ENCODE data around the gene PCDH9. TPM values are rescaled to one million over a fixed set of nuclear protein-coding genes. Genes with fewer than 3 reads are reported as not detected.

Gene PCDH9
- total and polyA plus RNA-seq, 2 experiments from 2014 or later = 0.31 to 0.52 TPM

DNA sequence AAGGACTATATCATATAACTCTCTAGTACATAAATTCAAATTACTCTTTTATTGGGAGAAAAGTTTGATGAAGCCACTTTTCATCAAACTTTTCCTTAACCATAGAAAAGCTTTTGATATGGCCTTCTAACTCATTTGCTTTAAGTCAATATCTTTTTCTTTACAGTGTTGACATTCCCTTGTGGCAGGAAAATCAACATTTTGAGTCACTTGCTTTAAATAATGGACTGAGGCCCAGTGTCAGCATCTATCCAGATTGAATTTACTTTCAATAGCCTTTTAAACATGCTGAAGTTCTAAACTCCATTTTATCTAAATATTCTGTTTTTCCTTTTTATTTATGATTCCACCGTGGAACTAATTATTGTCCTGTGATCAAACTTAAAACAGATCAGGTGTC lies 62.7 kb downstream of the PCDH9 start:
- H2AFZ ChIP-seq = no peak overlapping the region
- Mint-ChIP-seq H3K27me3 (ENCODE audit: insufficient read depth, low read depth, poor library complexity) (no peaks in the 10 kb centered on the region), H3K4me3 (no peak overlapping the region), H3K27ac (no peak overlapping the region), H3K9me3 (no peaks in the 10 kb centered on the region), H3K4me1 (no peaks in the 10 kb centered on the region), H3K36me3 (ENCODE audit: low read depth) (no peaks in the 10 kb centered on the region)
- H3K9me2 ChIP-seq (ENCODE audit: insufficient read depth) = no peaks in the 10 kb centered on the region
- DNase-seq (ENCODE audit: low spot score) = no peak
- H3K4me2 ChIP-seq = no peak overlapping the region
- no peaks in the 10 kb centered on the region for H3F3A ChIP-seq (replicated peaks; ENCODE audit: low read depth)
- TF ChIP-seq STAT1 (IDR thresholded peaks at IDR 0.05; ENCODE audit: unreplicated experiment) = no peak
- TF ChIP-seq, protein P1, sequence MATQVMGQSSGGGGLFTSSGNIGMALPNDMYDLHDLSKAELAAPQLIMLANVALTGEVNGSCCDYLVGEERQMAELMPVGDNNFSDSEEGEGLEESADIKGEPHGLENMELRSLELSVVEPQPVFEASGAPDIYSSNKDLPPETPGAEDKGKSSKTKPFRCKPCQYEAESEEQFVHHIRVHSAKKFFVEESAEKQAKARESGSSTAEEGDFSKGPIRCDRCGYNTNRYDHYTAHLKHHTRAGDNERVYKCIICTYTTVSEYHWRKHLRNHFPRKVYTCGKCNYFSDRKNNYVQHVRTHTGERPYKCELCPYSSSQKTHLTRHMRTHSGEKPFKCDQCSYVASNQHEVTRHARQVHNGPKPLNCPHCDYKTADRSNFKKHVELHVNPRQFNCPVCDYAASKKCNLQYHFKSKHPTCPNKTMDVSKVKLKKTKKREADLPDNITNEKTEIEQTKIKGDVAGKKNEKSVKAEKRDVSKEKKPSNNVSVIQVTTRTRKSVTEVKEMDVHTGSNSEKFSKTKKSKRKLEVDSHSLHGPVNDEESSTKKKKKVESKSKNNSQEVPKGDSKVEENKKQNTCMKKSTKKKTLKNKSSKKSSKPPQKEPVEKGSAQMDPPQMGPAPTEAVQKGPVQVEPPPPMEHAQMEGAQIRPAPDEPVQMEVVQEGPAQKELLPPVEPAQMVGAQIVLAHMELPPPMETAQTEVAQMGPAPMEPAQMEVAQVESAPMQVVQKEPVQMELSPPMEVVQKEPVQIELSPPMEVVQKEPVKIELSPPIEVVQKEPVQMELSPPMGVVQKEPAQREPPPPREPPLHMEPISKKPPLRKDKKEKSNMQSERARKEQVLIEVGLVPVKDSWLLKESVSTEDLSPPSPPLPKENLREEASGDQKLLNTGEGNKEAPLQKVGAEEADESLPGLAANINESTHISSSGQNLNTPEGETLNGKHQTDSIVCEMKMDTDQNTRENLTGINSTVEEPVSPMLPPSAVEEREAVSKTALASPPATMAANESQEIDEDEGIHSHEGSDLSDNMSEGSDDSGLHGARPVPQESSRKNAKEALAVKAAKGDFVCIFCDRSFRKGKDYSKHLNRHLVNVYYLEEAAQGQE (IDR thresholded peaks at IDR 0.05; ENCODE audit: unreplicated experiment) = no peak
- no peak overlapping the region for H3K4me3 ChIP-seq
- no peaks in the 10 kb centered on the region for H4K20me1 ChIP-seq (replicated peaks; ENCODE audit: insufficient read depth)
- no peaks in the 10 kb centered on the region for H3K79me2 ChIP-seq (replicated peaks; ENCODE audit: insufficient read depth)
- H3K4me1 ChIP-seq (ENCODE audit: insufficient read depth) = no peaks in the 10 kb centered on the region
- H3K27me3 ChIP-seq (ENCODE audit: insufficient read depth) = no peaks in the 10 kb centered on the region
- no peaks in the 10 kb centered on the region for H3K36me3 ChIP-seq (ENCODE audit: insufficient read depth)
- no peak overlapping the region for H3K27ac ChIP-seq (ENCODE audit: low read depth)
- ATAC-seq = no peak

GRCh38 chr13:67161176-67161575 lies 69.0 kb downstream of the PCDH9 start:
- Histone ChIP-seq H3K79me2 (replicated peaks; ENCODE audit: insufficient read depth) (no peaks in the 10 kb centered on the region), H4K20me1 (replicated peaks; ENCODE audit: insufficient read depth) (no peaks in the 10 kb centered on the region), H3F3A (replicated peaks; ENCODE audit: low read depth) (no peaks in the 10 kb centered on the region), H3K4me3 (no peak overlapping the region), H3K9me2 (ENCODE audit: insufficient read depth) (no peaks in the 10 kb centered on the region), H3K27ac (ENCODE audit: low read depth) (no peak overlapping the region), H3K4me2 (no peak overlapping the region), H3K36me3 (ENCODE audit: insufficient read depth) (no peaks in the 10 kb centered on the region), H3K4me1 (ENCODE audit: insufficient read depth) (no peaks in the 10 kb centered on the region), H2AFZ (no peak overlapping the region), H3K27me3 (ENCODE audit: insufficient read depth) (no peaks in the 10 kb centered on the region)
- H3K36me3 Mint-ChIP-seq (ENCODE audit: low read depth) = no peaks in the 10 kb centered on the region
- H3K4me3 Mint-ChIP-seq = no peak overlapping the region
- H3K4me1 Mint-ChIP-seq = 0 out of 3 replicates have a peak, but pooled peaks cover under 1% of the 10 kb centered on the region
- H3K9me3 Mint-ChIP-seq = no peaks in the 10 kb centered on the region
- H3K27ac Mint-ChIP-seq = no peak overlapping the region
- ATAC-seq (no peak), DNase-seq (ENCODE audit: low spot score) (no peak)
- H3K27me3 Mint-ChIP-seq (ENCODE audit: insufficient read depth, low read depth, poor library complexity) = no peaks in the 10 kb centered on the region
- TF ChIP-seq CREB1 (CRISPR knock-in tag; IDR thresholded peaks at IDR 0.05; ENCODE audit: low read depth) (no peak), JUNB (IDR thresholded peaks at IDR 0.05; ENCODE audit: unreplicated experiment) (no peak), EZH2 (IDR thresholded peaks at IDR 0.05; ENCODE audit: low read depth, unreplicated experiment) (no peak), ZNF114 (CRISPR knock-in tag; IDR thresholded peaks at IDR 0.05) (no peak), ZNF331 (CRISPR knock-in tag; IDR thresholded peaks at IDR 0.05; ENCODE audit: low read depth) (no peak)
- TF ChIP-seq, protein P1 (IDR thresholded peaks at IDR 0.05; ENCODE audit: unreplicated experiment) = no peak
- TF ChIP-seq, protein P2, sequence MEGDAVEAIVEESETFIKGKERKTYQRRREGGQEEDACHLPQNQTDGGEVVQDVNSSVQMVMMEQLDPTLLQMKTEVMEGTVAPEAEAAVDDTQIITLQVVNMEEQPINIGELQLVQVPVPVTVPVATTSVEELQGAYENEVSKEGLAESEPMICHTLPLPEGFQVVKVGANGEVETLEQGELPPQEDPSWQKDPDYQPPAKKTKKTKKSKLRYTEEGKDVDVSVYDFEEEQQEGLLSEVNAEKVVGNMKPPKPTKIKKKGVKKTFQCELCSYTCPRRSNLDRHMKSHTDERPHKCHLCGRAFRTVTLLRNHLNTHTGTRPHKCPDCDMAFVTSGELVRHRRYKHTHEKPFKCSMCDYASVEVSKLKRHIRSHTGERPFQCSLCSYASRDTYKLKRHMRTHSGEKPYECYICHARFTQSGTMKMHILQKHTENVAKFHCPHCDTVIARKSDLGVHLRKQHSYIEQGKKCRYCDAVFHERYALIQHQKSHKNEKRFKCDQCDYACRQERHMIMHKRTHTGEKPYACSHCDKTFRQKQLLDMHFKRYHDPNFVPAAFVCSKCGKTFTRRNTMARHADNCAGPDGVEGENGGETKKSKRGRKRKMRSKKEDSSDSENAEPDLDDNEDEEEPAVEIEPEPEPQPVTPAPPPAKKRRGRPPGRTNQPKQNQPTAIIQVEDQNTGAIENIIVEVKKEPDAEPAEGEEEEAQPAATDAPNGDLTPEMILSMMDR (conservative IDR thresholded peaks at IDR 0.05; ENCODE audit: low read depth in 2 of 2) = no peak
- TF ChIP-seq, protein P3, sequence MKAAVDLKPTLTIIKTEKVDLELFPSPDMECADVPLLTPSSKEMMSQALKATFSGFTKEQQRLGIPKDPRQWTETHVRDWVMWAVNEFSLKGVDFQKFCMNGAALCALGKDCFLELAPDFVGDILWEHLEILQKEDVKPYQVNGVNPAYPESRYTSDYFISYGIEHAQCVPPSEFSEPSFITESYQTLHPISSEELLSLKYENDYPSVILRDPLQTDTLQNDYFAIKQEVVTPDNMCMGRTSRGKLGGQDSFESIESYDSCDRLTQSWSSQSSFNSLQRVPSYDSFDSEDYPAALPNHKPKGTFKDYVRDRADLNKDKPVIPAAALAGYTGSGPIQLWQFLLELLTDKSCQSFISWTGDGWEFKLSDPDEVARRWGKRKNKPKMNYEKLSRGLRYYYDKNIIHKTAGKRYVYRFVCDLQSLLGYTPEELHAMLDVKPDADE (IDR thresholded peaks at IDR 0.05) = no peak

Measured in GM23338 (cell line).